GM19043 (cell line): Measurements from ENCODE around the gene TRIM54.

Source experiments
- ATAC-seq: cut with Tn5 transposase; IDR thresholded peaks from one replicate; pipeline ENCODE4 v1.9.1; 2021; ENCODE audit warnings: low read depth; ENCODE audit not compliant: unreplicated experiment

Gene TRIM54

DNA sequence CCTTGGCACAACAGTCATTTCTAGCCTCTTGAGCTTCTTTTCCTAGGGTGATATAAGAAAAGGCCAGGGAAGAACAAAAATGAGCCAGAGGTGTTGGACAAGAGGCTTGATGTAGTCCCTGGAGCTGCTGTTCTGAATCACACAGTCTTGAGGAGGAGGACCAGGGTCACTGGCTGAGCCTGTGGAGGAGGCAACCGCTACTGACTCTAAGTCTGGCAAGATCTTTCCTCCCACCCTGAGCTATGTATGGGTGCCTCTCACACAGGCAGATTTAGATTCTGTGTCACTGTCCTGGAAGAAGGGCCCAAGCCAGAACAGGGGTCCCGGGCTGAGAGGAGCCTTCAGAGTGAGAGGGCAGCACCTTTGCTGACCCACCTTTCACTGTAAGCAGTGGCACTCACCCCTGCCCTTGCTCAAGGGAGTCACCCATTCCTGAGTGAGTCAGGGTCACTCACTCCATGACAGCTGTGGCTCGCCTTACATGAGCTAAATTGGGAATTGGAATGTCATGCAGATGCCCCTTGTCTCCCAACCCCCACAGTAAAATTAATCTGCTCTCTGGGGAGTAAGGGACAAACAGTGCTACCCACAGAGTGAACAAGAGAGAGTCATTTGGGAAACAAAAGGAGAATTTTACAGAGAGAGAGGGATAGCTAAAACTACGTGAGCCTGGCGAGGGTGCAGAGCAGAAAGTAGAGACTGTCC lies at the start of gene TRIM54:
TRIM54 (plus strand) TSS at position 575 of the 705 bp plus-strand sequence. CDS start 303 bp downstream, outside the sequence.
- no peak for ATAC-seq

DNA sequence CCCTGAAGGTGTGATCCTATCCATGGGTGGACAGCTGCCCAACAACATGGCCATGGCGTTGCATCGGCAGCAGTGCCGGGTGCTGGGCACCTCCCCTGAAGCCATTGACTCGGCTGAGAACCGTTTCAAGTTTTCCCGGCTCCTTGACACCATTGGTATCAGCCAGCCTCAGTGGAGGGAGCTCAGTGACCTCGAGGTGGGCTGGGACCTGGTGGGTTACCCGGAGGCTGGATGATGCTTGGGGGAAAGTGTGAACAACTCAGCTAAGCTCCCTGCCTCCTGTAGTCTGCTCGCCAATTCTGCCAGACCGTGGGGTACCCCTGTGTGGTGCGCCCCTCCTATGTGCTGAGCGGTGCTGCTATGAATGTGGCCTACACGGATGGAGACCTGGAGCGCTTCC lies 48.9 kb upstream of the TRIM54 start:
- no peak for ATAC-seq

DNA sequence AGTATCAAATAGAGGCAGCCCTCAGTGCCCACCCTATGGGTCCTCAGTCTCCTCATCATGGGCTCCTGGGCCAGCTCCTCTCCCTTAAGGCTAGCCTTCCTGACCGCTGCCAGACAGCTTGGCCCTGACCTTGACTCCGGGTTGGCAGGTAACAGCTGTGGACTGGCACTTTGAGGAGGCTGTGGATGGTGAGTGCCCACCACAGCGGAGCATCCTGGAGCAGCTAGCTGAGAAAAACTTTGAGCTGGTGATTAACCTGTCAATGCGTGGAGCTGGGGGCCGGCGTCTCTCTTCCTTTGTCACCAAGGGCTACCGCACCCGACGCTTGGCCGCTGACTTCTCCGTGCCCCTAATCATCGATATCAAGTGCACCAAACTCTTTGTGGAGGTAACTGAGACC lies 46.1 kb upstream of the TRIM54 start:
- ATAC-seq, result no peak

GRCh38 chr2:27236626-27237025 lies 45.6 kb upstream of the TRIM54 start:
- no peak for ATAC-seq

- no peak for ATAC-seq
Observed at GRCh38 chr2:27237341-27237945, 44.8 kb upstream of the TRIM54 start.

- ATAC-seq, result no peak
Observed at GRCh38 chr2:27238976-27239375, 43.3 kb upstream of the TRIM54 start.

DNA sequence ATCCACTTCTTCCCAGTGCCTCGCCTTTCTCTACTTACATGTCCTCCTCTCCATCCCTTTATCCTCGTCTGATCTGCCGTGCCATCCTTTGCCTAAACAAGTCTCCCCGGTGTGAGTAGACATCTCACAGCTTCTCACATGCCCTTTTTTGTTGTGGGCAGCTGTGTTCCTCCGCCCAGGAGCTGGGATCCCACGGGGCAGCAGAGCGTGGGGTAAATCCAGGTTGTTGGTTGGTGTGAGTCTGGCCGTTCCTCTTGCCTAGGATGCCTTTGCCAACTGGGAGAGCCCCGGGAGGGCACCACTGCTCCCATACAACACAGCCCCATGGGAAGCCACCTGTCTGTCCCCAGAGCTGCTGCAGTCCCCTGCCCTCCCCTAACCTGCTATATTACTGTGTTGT lies 41.8 kb upstream of the TRIM54 start:
- ATAC-seq, result no peak

- no peak for ATAC-seq
Observed at GRCh38 chr2:27241761-27242613, 40.2 kb upstream of the TRIM54 start.

DNA sequence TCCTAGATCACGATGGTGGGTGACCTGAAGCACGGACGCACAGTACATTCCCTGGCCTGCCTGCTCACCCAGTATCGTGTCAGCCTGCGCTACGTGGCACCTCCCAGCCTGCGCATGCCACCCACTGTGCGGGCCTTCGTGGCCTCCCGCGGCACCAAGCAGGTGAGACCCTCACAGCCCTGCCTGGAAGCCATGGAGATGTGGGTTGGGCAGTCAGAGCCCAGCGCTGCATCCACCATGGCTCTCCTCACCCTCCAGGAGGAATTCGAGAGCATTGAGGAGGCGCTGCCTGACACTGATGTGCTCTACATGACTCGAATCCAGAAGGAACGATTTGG lies 39.6 kb upstream of the TRIM54 start:
- ATAC-seq, result no peak

GRCh38 chr2:27243391-27244130 lies 38.7 kb upstream of the TRIM54 start:
- ATAC-seq, result no peak

- ATAC-seq, result no peak
Observed at GRCh38 chr2:27245116-27245515, 37.1 kb upstream of the TRIM54 start.

GRCh38 chr2:27245626-27246025 lies 36.6 kb upstream of the TRIM54 start:
- no peak for ATAC-seq

GRCh38 chr2:27247893-27248292 lies 34.3 kb upstream of the TRIM54 start:
- no peak for ATAC-seq

DNA sequence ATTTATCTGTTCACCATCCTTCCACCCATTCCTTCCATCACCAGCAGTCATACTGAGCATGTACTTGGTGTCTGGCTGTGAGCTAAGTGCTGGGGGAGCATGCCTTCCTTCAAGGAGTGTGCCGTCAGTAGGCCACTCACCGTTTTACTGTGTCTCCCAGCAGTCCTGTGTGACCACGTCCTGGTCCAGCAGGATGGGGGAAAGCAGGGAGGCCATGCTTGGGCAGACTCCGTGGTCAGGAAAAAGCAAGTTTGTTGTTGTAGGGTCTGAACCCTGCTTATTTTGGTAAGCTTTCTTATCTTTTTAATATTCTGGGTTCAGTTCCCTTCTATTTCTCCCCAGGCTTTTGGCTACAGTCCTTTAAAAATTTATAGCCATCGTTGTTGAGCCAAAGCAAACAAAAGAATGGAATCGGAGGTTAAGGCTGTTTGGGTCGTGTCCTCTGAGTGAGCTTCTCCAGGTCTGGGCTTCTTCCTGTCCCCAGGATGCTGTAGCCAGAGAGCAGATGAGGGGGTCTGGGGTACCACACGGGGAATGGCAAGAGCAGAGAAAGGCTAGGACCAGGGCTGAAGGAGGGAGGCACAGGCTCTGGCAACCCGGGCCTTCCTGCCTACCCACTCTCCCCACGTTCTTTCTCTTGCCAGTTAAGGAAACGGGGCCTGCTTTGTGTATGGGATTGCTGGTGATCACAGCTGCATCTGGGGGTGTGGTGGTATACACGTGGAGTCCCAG lies 32.9 kb upstream of the TRIM54 start:
- no peak for ATAC-seq

DNA sequence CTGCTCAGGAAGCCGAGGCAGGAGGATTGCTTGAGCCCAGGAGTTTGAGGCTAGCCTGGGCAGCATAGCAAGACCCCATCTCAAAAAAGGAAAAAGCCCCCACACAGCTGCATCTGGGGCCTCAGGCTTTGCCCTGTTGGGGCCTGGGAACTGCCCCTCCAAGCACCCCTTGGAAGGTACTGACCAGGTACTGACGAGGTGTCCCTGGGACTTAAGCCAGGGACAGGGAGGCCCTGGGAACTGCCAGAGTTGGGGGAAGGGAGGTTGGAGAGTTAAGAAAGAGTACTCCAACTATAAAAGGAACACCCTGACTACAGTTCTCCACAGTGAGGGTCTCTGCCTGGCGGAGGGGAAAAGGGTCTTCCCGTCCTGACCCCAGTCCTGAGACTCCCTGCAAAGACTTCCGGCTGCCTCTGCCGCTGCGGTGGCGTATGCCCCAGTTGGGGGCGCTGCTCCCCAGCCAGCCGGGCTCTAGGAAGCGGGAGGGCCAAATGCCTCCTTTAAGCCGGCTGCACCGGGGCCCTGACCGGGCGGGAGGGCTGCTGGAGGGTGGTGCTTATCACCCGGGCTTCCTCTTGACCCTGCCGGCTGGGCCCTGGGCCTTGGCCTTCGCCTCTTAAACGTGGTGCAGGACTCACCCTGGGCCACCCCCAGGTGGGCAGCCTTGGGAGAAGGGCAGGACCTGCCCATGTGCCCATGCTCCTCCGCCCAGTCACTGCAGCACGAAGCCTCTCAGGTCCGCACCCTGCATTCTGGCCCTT lies 32.2 kb upstream of the TRIM54 start:
- ATAC-seq, result no peak

GRCh38 chr2:27250652-27251379 lies 31.4 kb upstream of the TRIM54 start:
- ATAC-seq, result no peak

- no peak for ATAC-seq
Observed at GRCh38 chr2:27251766-27252165, 30.5 kb upstream of the TRIM54 start.

GRCh38 chr2:27255187-27255586 lies 27.0 kb upstream of the TRIM54 start:
- ATAC-seq, result no peak

DNA sequence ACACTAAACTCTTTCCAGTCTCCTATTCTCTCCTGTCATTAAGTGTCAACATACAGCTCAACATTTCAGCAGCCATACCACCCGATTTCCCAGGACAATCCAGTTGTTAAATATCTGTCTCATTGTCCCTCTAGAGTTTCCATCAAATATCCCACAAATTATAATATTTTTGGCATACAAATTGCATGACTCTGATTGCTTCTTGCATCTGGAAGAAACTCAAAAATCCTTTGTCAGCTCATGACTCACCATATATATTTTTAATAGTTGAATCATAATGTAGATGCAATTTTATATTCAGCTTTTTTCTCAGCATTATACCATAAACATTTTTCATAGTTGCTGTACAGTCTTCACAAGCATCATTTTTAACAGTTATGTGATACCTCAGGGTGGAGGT lies 26.6 kb upstream of the TRIM54 start:
- no peak for ATAC-seq
